KMS-11 (cell line): ENCODE results near the gene HDDC3.
"Not testable (repeated sequence)": the region's sequence is repeated elsewhere in the genome, so short reads cannot be mapped to it uniquely, and the experiment has no call there.

Experiments used
- H2AFZ ChIP-seq: fragments of 200-600 bp; sonication (generic); 2 replicates; pipeline ENCODE4 v1.6.1; 2016; ENCODE audit warnings: antibody characterized with exemption, mixed run types, low read depth
- H3K27ac ChIP-seq: fragments of 200-600 bp; sonication (generic); 2 replicates; pipeline ENCODE4 v1.6.1; 2016; ENCODE audit warnings: mild to moderate bottlenecking, mixed run types
- H3K27me3 ChIP-seq: fragments of 200-600 bp; sonication (generic); 2 replicates; pipeline ENCODE4 v1.6.1; 2017; ENCODE audit warnings: mild to moderate bottlenecking, low read depth, mixed run types, moderate library complexity; ENCODE audit not compliant: insufficient read depth
- H3K36me3 ChIP-seq: fragments of 200-600 bp; sonication (generic); 2 replicates; pipeline ENCODE4 v1.6.1; 2017; ENCODE audit warnings: mild to moderate bottlenecking, mixed run types; ENCODE audit not compliant: insufficient read depth
- H3K4me1 ChIP-seq: fragments of 200-600 bp; sonication (generic); 2 replicates; pipeline ENCODE4 v1.6.1; 2016; ENCODE audit warnings: mild to moderate bottlenecking, low read depth, mixed run types; ENCODE audit not compliant: poor library complexity, severe bottlenecking
- H3K4me2 ChIP-seq: fragments of 200-600 bp; sonication (generic); 2 replicates; pipeline ENCODE4 v1.7.0; 2016; ENCODE audit warnings: mild to moderate bottlenecking, mixed run types
- H3K4me3 ChIP-seq: fragments of 200-600 bp; sonication (generic); IDR thresholded peaks from 2 replicates; pipeline ENCODE4 v1.6.1; 2017; ENCODE audit warnings: low read depth, low read length, mixed read lengths; ENCODE audit not compliant: insufficient read depth
- H3K79me2 ChIP-seq: fragments of 200-600 bp; sonication (generic); 2 replicates; pipeline ENCODE4 v1.6.1; 2016; ENCODE audit warnings: low read depth, mixed run types; ENCODE audit not compliant: insufficient read depth
- H3K9ac ChIP-seq: fragments of 200-600 bp; sonication (generic); 2 replicates; pipeline ENCODE4 v1.6.1; 2016; ENCODE audit warnings: mild to moderate bottlenecking, mixed run types
- H4K20me1 ChIP-seq: fragments of 200-600 bp; sonication (generic); 2 replicates; pipeline ENCODE4 v1.6.1; 2016; ENCODE audit warnings: mild to moderate bottlenecking, mixed run types; ENCODE audit not compliant: insufficient read depth
- TF ChIP-seq, protein P1 (sequence below): fragments of 200-600 bp; sonication (generic); conservative IDR thresholded peaks from 2 replicates; pipeline ENCODE4 v1.6.1; 2017; ENCODE audit warnings: low read depth, mild to moderate bottlenecking, antibody characterized with exemption, low read length, moderate library complexity, mixed read lengths

The HDDC3 gene

GRCh38 chr15:90901175-90902039 lies 30.9 kb downstream of the HDDC3 start:
- peak overlapping the region; percentile 78 for H3K4me2 ChIP-seq
- H3K27ac ChIP-seq = peak overlapping the region; percentile 49; the same call in 1 of the 2 replicates
- H2AFZ ChIP-seq = peak overlapping the region; percentile 68
- peaks cover 7% of the 10 kb centered on the region; the same call in 1 of the 2 replicates for H3K79me2 ChIP-seq
- H3K4me1 ChIP-seq = peaks cover 16% of the 10 kb centered on the region
- no peaks in the 10 kb centered on the region for H4K20me1 ChIP-seq
- TF ChIP-seq, protein P1, sequence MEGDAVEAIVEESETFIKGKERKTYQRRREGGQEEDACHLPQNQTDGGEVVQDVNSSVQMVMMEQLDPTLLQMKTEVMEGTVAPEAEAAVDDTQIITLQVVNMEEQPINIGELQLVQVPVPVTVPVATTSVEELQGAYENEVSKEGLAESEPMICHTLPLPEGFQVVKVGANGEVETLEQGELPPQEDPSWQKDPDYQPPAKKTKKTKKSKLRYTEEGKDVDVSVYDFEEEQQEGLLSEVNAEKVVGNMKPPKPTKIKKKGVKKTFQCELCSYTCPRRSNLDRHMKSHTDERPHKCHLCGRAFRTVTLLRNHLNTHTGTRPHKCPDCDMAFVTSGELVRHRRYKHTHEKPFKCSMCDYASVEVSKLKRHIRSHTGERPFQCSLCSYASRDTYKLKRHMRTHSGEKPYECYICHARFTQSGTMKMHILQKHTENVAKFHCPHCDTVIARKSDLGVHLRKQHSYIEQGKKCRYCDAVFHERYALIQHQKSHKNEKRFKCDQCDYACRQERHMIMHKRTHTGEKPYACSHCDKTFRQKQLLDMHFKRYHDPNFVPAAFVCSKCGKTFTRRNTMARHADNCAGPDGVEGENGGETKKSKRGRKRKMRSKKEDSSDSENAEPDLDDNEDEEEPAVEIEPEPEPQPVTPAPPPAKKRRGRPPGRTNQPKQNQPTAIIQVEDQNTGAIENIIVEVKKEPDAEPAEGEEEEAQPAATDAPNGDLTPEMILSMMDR = no peak
- H3K36me3 ChIP-seq = no peaks in the 10 kb centered on the region
- peak overlapping the region; percentile 51; the same call in 1 of the 2 replicates for H3K9ac ChIP-seq
- H3K4me3 ChIP-seq = no peak overlapping the region
- H3K27me3 ChIP-seq = no peaks in the 10 kb centered on the region

- not testable (repeated sequence) for H3K27me3 ChIP-seq, H3K36me3 ChIP-seq, H3K79me2 ChIP-seq, H2AFZ ChIP-seq, H3K4me2 ChIP-seq, H3K4me3 ChIP-seq, H3K9ac ChIP-seq, H4K20me1 ChIP-seq, H3K27ac ChIP-seq
- peaks cover 10% of the 10 kb centered on the region for H3K4me1 ChIP-seq
These were observed 35.2 kb downstream of the HDDC3 start for GRCh38 chr15:90897131-90897655.

DNA sequence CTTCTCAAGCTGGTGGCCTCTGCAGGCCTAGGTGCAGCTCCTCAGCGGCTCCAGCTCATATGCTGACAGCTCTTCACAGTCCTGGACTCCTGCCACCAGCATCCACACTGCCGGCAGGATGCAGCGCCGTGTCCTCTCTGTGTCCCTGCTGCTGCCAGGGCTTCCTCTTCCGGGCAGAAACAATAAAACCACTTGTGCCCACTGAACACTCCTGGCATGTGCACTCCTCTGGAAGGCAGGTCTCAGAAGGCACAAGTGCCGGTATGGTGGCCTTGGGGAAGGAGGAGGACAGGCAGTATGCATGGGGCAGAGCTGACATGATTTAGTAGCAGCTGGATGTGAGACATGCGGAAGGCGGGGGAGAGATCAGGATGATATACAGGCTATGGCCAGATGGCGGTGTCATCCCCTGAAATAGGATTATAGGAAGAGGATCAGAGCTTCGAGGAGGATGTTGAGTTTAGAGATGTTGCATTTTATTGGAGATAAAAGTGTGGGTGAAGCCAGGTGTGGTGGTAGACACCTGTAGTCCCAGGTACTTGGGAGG lies 36.7 kb downstream of the HDDC3 start:
- Histone ChIP-seq H3K4me2 (no peak overlapping the region), H4K20me1 (no peaks in the 10 kb centered on the region), H3K79me2 (no peaks in the 10 kb centered on the region), H3K36me3 (no peaks in the 10 kb centered on the region), H3K9ac (no peak overlapping the region), H3K4me1 (no peaks in the 10 kb centered on the region), H2AFZ (no peak overlapping the region), H3K27ac (no peak overlapping the region), H3K27me3 (no peaks in the 10 kb centered on the region), H3K4me3 (no peak overlapping the region)
- TF ChIP-seq, protein P1 = no peak

- no peak overlapping the region for H2AFZ ChIP-seq
- TF ChIP-seq, protein P1 = no peak
- H3K79me2 ChIP-seq = no peaks in the 10 kb centered on the region
- H3K4me3 ChIP-seq = no peak overlapping the region
- no peaks in the 10 kb centered on the region for H3K27me3 ChIP-seq
- no peak overlapping the region for H3K4me2 ChIP-seq
- H3K36me3 ChIP-seq = no peaks in the 10 kb centered on the region
- H3K27ac ChIP-seq = no peak overlapping the region
- no peak overlapping the region for H3K9ac ChIP-seq
- no peaks in the 10 kb centered on the region for H4K20me1 ChIP-seq
- H3K4me1 ChIP-seq = no peaks in the 10 kb centered on the region
These were observed 38.9 kb downstream of the HDDC3 start for GRCh38 chr15:90893175-90894090.
